ENCODE results near the gene COA8. TPM values are rescaled to one million over a fixed set of nuclear protein-coding genes. Genes with fewer than 3 reads are reported as not detected.

The COA8 gene
- total and polyA plus RNA-seq, 9 of the 15 experiments (the other 6 are each of a cell fraction or from before 2014, with no cell fraction given): 5.0 to 35.3 (median 25.7) TPM

GRCh38 chr14:103522649-103523574, 39.8 kb upstream of the COA8 start, which contains the start of gene CKB (continued):
- TF ChIP-seq E2F6 (IDR thresholded peaks at IDR 0.05; ENCODE audit: borderline replicate concordance in 1 of 2, extremely low read depth in 1 of 2, insufficient read depth in 1 of 2, insufficient read length in 1 of 2, low read depth in 1 of 2, low read length in 1 of 2, poor library complexity in 1 of 2, severe bottlenecking in 1 of 2): peak in 1 of 2 experiments; percentile 78
- no peak for TF ChIP-seq NR2C2 (CRISPR knock-in tag; IDR thresholded peaks at IDR 0.05)
- no peak for TF ChIP-seq NR2C2 (tag; IDR thresholded peaks at IDR 0.05)
- TF ChIP-seq YY1 (IDR thresholded peaks at IDR 0.05; ENCODE audit: borderline replicate concordance in 1 of 3, control insufficient read depth in 1 of 3, extremely low read depth in 1 of 3, insufficient read depth in 3 of 3, insufficient read length in 1 of 3, insufficient replicate concordance in 2 of 3, low read depth in 1 of 3, low read length in 2 of 3): peak in 2 of 3 experiments; percentile 35 to 59
- TF ChIP-seq MXD1 (CRISPR knock-in tag; IDR thresholded peaks at IDR 0.05; ENCODE audit: borderline replicate concordance, poor library complexity, severe bottlenecking): no peak
- TF ChIP-seq PHF8 (IDR thresholded peaks at IDR 0.05; ENCODE audit: borderline replicate concordance, low read length): peak; percentile 54; the same call in 1 of the 2 replicates
- TF ChIP-seq MTA3 (IDR thresholded peaks at IDR 0.05; ENCODE audit: borderline replicate concordance): peak; percentile 40; the same call in 1 of the 2 replicates
- no peak for TF ChIP-seq KLF10 (CRISPR knock-in tag; IDR thresholded peaks at IDR 0.05)
- peak; percentile 94 for TF ChIP-seq TAF1 (IDR thresholded peaks at IDR 0.05; ENCODE audit: control insufficient read depth, extremely low read depth, insufficient read depth, low read length, severe bottlenecking)
- TF ChIP-seq FOS (IDR thresholded peaks at IDR 0.05; ENCODE audit: extremely low read depth, insufficient read length): peak; percentile 35
- no peak for TF ChIP-seq CEBPG (CRISPR knock-in tag; IDR thresholded peaks at IDR 0.05)
- TF ChIP-seq CEBPG (tag; conservative IDR thresholded peaks at IDR 0.05 in 1 of 2, IDR thresholded peaks at IDR 0.05 in 1 of 2): no peak
- TF ChIP-seq POLR2G (IDR thresholded peaks at IDR 0.05; ENCODE audit: low read depth, low read length): peak; percentile 95
- peak; percentile 86 for TF ChIP-seq POLR2AphosphoS5 (IDR thresholded peaks at IDR 0.05; ENCODE audit: control insufficient read depth, insufficient read depth, low read depth, low read length)
- no peak for TF ChIP-seq CCAR2 (IDR thresholded peaks at IDR 0.05; ENCODE audit: low read depth, low read length)
- peak; percentile 22; the same call in 1 of the 2 replicates for TF ChIP-seq GTF2A2 (tag; IDR thresholded peaks at IDR 0.05)
- TF ChIP-seq RBM25 (IDR thresholded peaks at IDR 0.05; ENCODE audit: low read depth, low read length, severe bottlenecking): peak; percentile 69
- no peak for TF ChIP-seq CTBP1 (IDR thresholded peaks at IDR 0.05; ENCODE audit: borderline replicate concordance)
- peak; percentile 72 for TF ChIP-seq POLR2H (tag; IDR thresholded peaks at IDR 0.05; ENCODE audit: low read depth)
- peak; percentile 44 for TF ChIP-seq HMGN3 (IDR thresholded peaks at IDR 0.05; ENCODE audit: borderline replicate concordance, extremely low read depth, insufficient read length, low read depth, low read length)
- TF ChIP-seq CCNT2 (IDR thresholded peaks at IDR 0.05; ENCODE audit: borderline replicate concordance, extremely low read depth, insufficient read length, low read depth, low read length): peak; percentile 50
- peak in 1 of 2 experiments; percentile 91; a peak in 3 of 4 replicates for TF ChIP-seq NONO (IDR thresholded peaks at IDR 0.05; ENCODE audit: low read depth in 2 of 2, low read length in 1 of 2)
